ENCODE results near the gene ROGDI.
"Not testable (repeated sequence)": the region's sequence is repeated elsewhere in the genome, so short reads cannot be mapped to it uniquely, and the experiment has no call there.

The ROGDI gene

GRCh38 chr16:4785758-4786433 is 16.5 kb downstream of the ROGDI start:
- no peak overlapping the region for H2AFZ ChIP-seq (ENCODE audit: low read length)
- no peaks in the 10 kb centered on the region for H3K36me3 ChIP-seq (replicated peaks; ENCODE audit: insufficient read depth, low read length)
- TF ChIP-seq EZH2 (optimal IDR thresholded peaks at IDR 0.05; ENCODE audit: low read depth, low read length) (no peak), EZH2phosphoT487 (IDR thresholded peaks at IDR 0.05; ENCODE audit: low read length) (no peak), CTCF (IDR thresholded peaks at IDR 0.05; ENCODE audit: low read length) (no peak)
- H3K9me2 ChIP-seq (replicated peaks; ENCODE audit: insufficient read depth, low read length): no peaks in the 10 kb centered on the region
- no peaks in the 10 kb centered on the region for H3K4me1 ChIP-seq (ENCODE audit: low read length)
- no peaks in the 10 kb centered on the region for H3K27me3 ChIP-seq (replicated peaks; ENCODE audit: insufficient read depth, low read length)
- no peak for DNase-seq
- H3K4me2 ChIP-seq (ENCODE audit: low read depth, low read length): no peak overlapping the region
- no peaks in the 10 kb centered on the region for H3K79me2 ChIP-seq (ENCODE audit: low read length)
- no peaks in the 10 kb centered on the region for H3K9me3 ChIP-seq (replicated peaks; ENCODE audit: insufficient read depth, low read length)
- H3K27ac ChIP-seq (ENCODE audit: low read length): no peak overlapping the region
- H3K4me3 ChIP-seq (ENCODE audit: low read length): no peak overlapping the region
- H3F3A ChIP-seq (ENCODE audit: insufficient read depth, low read length): no peaks in the 10 kb centered on the region
- H3K9ac ChIP-seq (ENCODE audit: low read length): no peak overlapping the region
- no peaks in the 10 kb centered on the region for H4K20me1 ChIP-seq (ENCODE audit: insufficient read depth, low read length)

- not testable (repeated sequence) for H3K9me2 ChIP-seq (replicated peaks; ENCODE audit: insufficient read depth, low read length); DNase-seq; H3K4me2 ChIP-seq (ENCODE audit: low read depth, low read length); H3K79me2 ChIP-seq (ENCODE audit: low read length); H3K4me1 ChIP-seq (ENCODE audit: low read length); H3K27me3 ChIP-seq (replicated peaks; ENCODE audit: insufficient read depth, low read length); H3K36me3 ChIP-seq (replicated peaks; ENCODE audit: insufficient read depth, low read length); H3K27ac ChIP-seq (ENCODE audit: low read length); H2AFZ ChIP-seq (ENCODE audit: low read length); H3F3A ChIP-seq (ENCODE audit: insufficient read depth, low read length); H3K9ac ChIP-seq (ENCODE audit: low read length); H3K4me3 ChIP-seq (ENCODE audit: low read length); H4K20me1 ChIP-seq (ENCODE audit: insufficient read depth, low read length); H3K9me3 ChIP-seq (replicated peaks; ENCODE audit: insufficient read depth, low read length)
These were observed 17.9 kb downstream of the ROGDI start for GRCh38 chr16:4784444-4784987.

- H3K4me2 ChIP-seq (ENCODE audit: low read depth, low read length): no peak overlapping the region
- H3K36me3 ChIP-seq (replicated peaks; ENCODE audit: insufficient read depth, low read length): no peaks in the 10 kb centered on the region
- TF ChIP-seq EZH2 (optimal IDR thresholded peaks at IDR 0.05; ENCODE audit: low read depth, low read length) (no peak), EZH2phosphoT487 (IDR thresholded peaks at IDR 0.05; ENCODE audit: low read length) (no peak), CTCF (IDR thresholded peaks at IDR 0.05; ENCODE audit: low read length) (no peak)
- no peak overlapping the region for H3K27ac ChIP-seq (ENCODE audit: low read length)
- H3K27me3 ChIP-seq (replicated peaks; ENCODE audit: insufficient read depth, low read length): no peaks in the 10 kb centered on the region
- H3K9me3 ChIP-seq (replicated peaks; ENCODE audit: insufficient read depth, low read length): no peaks in the 10 kb centered on the region
- DNase-seq: no peak
- no peaks in the 10 kb centered on the region for H3K9me2 ChIP-seq (replicated peaks; ENCODE audit: insufficient read depth, low read length)
- H4K20me1 ChIP-seq (ENCODE audit: insufficient read depth, low read length): no peaks in the 10 kb centered on the region
- no peak overlapping the region for H2AFZ ChIP-seq (ENCODE audit: low read length)
- H3F3A ChIP-seq (ENCODE audit: insufficient read depth, low read length): no peaks in the 10 kb centered on the region
- no peak overlapping the region for H3K9ac ChIP-seq (ENCODE audit: low read length)
- no peaks in the 10 kb centered on the region for H3K4me1 ChIP-seq (ENCODE audit: low read length)
- H3K79me2 ChIP-seq (ENCODE audit: low read length): no peaks in the 10 kb centered on the region
- no peak overlapping the region for H3K4me3 ChIP-seq (ENCODE audit: low read length)
These were observed 18.5 kb downstream of the ROGDI start for GRCh38 chr16:4783951-4784336.

- H3K4me1 ChIP-seq (ENCODE audit: low read length): no peaks in the 10 kb centered on the region
These were observed 19.0 kb downstream of the ROGDI start for GRCh38 chr16:4783251-4783950.

More at GRCh38 chr16:4783251-4783950, 19.0 kb downstream of the ROGDI start:
- H3F3A ChIP-seq (ENCODE audit: insufficient read depth, low read length): no peaks in the 10 kb centered on the region
- no peaks in the 10 kb centered on the region for H3K79me2 ChIP-seq (ENCODE audit: low read length)
- no peak overlapping the region for H3K27ac ChIP-seq (ENCODE audit: low read length)
- H2AFZ ChIP-seq (ENCODE audit: low read length): no peak overlapping the region
- TF ChIP-seq EZH2 (optimal IDR thresholded peaks at IDR 0.05; ENCODE audit: low read depth, low read length) (no peak), EZH2phosphoT487 (IDR thresholded peaks at IDR 0.05; ENCODE audit: low read length) (no peak), CTCF (IDR thresholded peaks at IDR 0.05; ENCODE audit: low read length) (no peak)
- H3K9me2 ChIP-seq (replicated peaks; ENCODE audit: insufficient read depth, low read length): no peaks in the 10 kb centered on the region
- H3K4me2 ChIP-seq (ENCODE audit: low read depth, low read length): no peak overlapping the region
- DNase-seq: no peak
- no peaks in the 10 kb centered on the region for H3K36me3 ChIP-seq (replicated peaks; ENCODE audit: insufficient read depth, low read length)
- H3K9ac ChIP-seq (ENCODE audit: low read length): no peak overlapping the region
- no peaks in the 10 kb centered on the region for H3K9me3 ChIP-seq (replicated peaks; ENCODE audit: insufficient read depth, low read length)
- H4K20me1 ChIP-seq (ENCODE audit: insufficient read depth, low read length): no peaks in the 10 kb centered on the region
- no peaks in the 10 kb centered on the region for H3K27me3 ChIP-seq (replicated peaks; ENCODE audit: insufficient read depth, low read length)
- no peak overlapping the region for H3K4me3 ChIP-seq (ENCODE audit: low read length)

Data from MM.1S (cell line).